Ishikawa (cell line): ENCODE measurements around the gene LAMA3.

Source experiments
- CEBPB ChIP-seq: IDR thresholded peaks from 2 replicates; pipeline ENCODE4 v1.6.1; 2012
- CREB1 ChIP-seq: IDR thresholded peaks from 2 replicates; pipeline ENCODE4 v1.6.1; 2012; ENCODE audit warnings: low read depth
- RAD21 ChIP-seq: IDR thresholded peaks from 2 replicates; pipeline ENCODE4 v1.6.1; 2012; ENCODE audit warnings: low read depth
- REST ChIP-seq: IDR thresholded peaks from 2 replicates; pipeline ENCODE4 v1.6.1; 2012; ENCODE audit warnings: low read depth, mild to moderate bottlenecking
- TAF1 ChIP-seq: IDR thresholded peaks from 2 replicates; pipeline ENCODE4 v1.6.1; 2012; ENCODE audit warnings: low read depth, mild to moderate bottlenecking
- ZBTB7A ChIP-seq: IDR thresholded peaks from 2 replicates; pipeline ENCODE4 v1.6.1; 2012; ENCODE audit warnings: low read depth
- TF ChIP-seq, protein P1 (sequence below): IDR thresholded peaks from 2 replicates; pipeline ENCODE4 v1.6.1; 2012
- TF ChIP-seq, protein P2 (sequence below): IDR thresholded peaks from 2 replicates; pipeline ENCODE4 v1.6.1; 2012

DNA sequence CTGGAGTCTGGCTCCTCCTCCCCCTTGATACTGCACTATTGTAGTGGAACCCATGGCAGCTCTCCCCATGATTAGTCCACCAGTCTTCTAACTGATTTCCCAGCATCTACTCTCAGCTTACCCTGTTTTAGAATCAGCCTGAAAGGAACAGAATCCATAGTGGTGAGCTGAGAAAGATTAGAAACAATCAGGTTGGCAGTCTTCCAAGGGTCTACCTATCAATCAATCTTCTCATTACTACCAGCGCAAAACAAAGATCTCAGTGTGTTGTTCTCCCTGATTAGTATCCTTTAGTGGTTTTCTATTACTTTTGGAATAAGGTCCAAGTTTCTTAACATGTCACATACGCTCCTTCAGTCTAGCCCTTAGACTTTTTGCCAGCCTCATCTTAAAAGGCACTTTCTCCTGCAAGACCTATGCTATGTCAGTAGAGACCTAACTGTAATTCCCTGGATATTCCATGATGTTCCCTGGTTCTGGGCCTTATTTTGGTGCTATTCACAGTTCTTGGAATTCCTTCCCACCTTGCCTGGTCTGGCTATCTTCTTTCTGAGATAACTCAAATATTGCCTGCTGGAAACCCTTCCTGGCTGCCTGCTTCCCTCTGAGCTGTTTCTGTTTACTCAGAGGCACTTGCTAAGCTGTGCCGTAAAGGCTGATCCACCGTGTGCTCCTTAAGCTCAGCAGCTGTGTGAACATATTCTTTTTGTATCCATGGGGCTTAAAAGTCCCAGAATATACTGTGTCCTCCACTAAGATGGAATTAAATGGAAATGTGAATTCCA, 32.6 kb downstream of the LAMA3 start:
- TF ChIP-seq, protein P1, sequence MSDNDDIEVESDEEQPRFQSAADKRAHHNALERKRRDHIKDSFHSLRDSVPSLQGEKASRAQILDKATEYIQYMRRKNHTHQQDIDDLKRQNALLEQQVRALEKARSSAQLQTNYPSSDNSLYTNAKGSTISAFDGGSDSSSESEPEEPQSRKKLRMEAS, result no peak
- TF ChIP-seq CEBPB, result no peak
- no peak for TF ChIP-seq REST
- no peak for TF ChIP-seq RAD21
- TF ChIP-seq ZBTB7A, result no peak
- no peak for TF ChIP-seq TAF1
- TF ChIP-seq CREB1, result no peak
- TF ChIP-seq, protein P2, sequence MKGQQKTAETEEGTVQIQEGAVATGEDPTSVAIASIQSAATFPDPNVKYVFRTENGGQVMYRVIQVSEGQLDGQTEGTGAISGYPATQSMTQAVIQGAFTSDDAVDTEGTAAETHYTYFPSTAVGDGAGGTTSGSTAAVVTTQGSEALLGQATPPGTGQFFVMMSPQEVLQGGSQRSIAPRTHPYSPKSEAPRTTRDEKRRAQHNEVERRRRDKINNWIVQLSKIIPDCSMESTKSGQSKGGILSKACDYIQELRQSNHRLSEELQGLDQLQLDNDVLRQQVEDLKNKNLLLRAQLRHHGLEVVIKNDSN, result no peak
